ENCODE measurements around the gene ZNF432. TPM values are rescaled to one million over a fixed set of nuclear protein-coding genes. Genes with fewer than 3 reads are reported as not detected.
A peak's percentile ranks its signal among the peaks of the same experiment; 100 is the strongest.
"Not testable (repeated sequence)": the region's sequence is repeated elsewhere in the genome, so short reads cannot be mapped to it uniquely, and the experiment has no call there.

The ZNF432 gene
- total RNA-seq, result 10 to 100 TPM; 13.7 to 14.9 TPM

GRCh38 chr19:52048555-52049501, at the start of gene ZNF432:
TSS of gene ZNF432 (minus strand) at chr19:52048838. CDS start at chr19:52046868, 1,970 bp downstream.
- peaks cover 53% of the 10 kb centered on the region for H3K9me3 Mint-ChIP-seq

DNA sequence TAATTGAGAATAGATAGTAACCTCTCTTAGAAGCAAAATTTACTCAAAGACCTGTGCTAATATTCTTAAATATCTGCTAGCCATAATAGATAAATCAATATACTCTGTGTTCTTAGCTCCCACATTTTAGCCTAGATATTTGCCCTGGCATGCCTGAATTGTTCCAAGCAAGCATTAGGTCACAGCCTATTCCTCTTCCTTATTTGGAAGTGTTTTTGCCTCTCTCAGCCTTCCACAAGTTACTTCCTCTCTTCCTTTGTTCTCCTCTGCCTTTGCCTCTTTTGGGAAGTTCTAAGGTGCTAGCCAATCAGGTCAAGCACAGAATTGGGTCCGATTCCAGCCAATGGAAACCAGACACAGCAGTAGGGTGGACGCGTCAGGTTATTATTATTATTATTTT, 47.8 kb upstream of the ZNF432 start:
- Mint-ChIP-seq H3K27ac (peak overlapping the region; percentile 20), H3K4me3 (peak overlapping the region; percentile 2), H3K9me3 (peaks cover 53% of the 10 kb centered on the region), H3K36me3 (peaks cover 52% of the 10 kb centered on the region)
- DNase-seq, H3K4me1 Mint-ChIP-seq, H3K27me3 Mint-ChIP-seq: not testable (repeated sequence)

More at GRCh38 chr19:52048555-52049501, at the start of gene ZNF432:
- Mint-ChIP-seq H3K27me3 (peaks cover 6% of the 10 kb centered on the region), H3K4me1 (peaks cover 19% of the 10 kb centered on the region), H3K27ac (peak within 1 kb of the TSS; percentile 100), H3K4me3 (peak within 1 kb of the TSS; percentile 99), H3K36me3 (peaks cover 90% of the 10 kb centered on the region)
- peak; percentile 81 for DNase-seq

GRCh38 chr19:52095172-52096014, 46.8 kb upstream of the ZNF432 start, which contains the start of gene ZNF841:
TSS of gene ZNF841 (minus strand) at chr19:52095765. CDS start at chr19:52084801, 10,964 bp downstream.
- peak within 1 kb of the TSS; percentile 84 for H3K4me3 Mint-ChIP-seq
- peak within 1 kb of the TSS; percentile 93 for H3K27ac Mint-ChIP-seq
- H3K36me3 Mint-ChIP-seq, result peaks cover 62% of the 10 kb centered on the region
- peak; percentile 93 for DNase-seq
- peaks cover 61% of the 10 kb centered on the region for H3K9me3 Mint-ChIP-seq
- no peaks in the 10 kb centered on the region for H3K27me3 Mint-ChIP-seq
- H3K4me1 Mint-ChIP-seq, result peaks cover 10% of the 10 kb centered on the region

DNA sequence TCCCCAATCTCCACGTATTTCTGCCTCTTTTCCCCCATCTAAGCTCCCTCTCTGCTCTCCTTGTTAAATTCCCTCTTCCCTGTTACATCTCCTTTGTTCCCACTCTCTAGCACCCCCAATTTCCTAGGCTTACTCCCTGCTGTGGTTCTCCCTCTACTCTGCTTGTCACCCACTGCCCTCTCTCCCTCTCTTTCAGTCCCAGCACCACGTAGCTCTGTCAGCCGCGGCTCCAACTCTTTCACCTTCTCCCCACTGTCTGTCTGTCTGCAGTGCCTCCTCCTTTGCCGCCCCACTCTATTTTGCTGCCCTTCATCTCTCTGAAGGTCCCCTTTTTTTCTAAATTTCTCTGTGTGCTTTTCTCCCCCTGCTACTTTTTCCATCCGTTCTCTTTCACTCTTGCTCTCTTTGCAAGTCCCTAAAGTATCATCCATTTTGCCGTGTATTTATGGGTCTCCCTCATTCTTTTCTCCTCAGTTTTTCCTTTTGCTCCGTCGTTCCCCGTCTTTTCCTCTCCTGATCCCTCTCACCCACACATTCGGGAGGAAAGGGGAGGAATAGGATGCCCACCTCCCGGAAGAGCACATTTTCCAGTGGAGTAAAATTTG, 46.0 kb upstream of the ZNF432 start:
- H3K27me3 Mint-ChIP-seq, result no peaks in the 10 kb centered on the region
- H3K4me1 Mint-ChIP-seq, result peaks cover 10% of the 10 kb centered on the region
- peaks cover 68% of the 10 kb centered on the region for H3K36me3 Mint-ChIP-seq
- peak overlapping the region; percentile 93 for H3K27ac Mint-ChIP-seq
- peak overlapping the region; percentile 84 for H3K4me3 Mint-ChIP-seq
- H3K9me3 Mint-ChIP-seq, result peaks cover 63% of the 10 kb centered on the region
- DNase-seq, result no peak

DNA sequence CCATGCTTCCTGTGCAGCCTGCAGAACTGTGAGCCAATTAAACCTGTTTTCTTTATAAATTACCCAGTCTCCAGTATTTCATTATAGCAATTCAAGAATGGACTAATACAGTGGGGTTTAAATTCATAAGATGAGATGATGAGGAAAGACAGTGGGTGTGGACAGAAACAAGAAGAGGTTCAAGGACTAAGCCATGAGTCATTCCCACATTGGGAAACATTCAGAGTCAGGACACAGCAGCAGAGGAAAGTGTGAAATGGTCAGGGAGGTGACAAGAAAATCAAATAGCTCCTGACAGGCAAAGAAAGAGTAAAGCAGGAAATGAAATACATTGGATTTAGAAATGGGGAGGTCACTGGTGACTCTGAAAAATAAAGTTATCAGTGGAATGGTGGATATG, 37.8 kb upstream of the ZNF432 start:
- H3K4me1 Mint-ChIP-seq, result no peaks in the 10 kb centered on the region
- H3K27ac Mint-ChIP-seq, result no peak overlapping the region
- no peak for DNase-seq
- no peaks in the 10 kb centered on the region for H3K27me3 Mint-ChIP-seq
- H3K4me3 Mint-ChIP-seq, result no peak overlapping the region
- H3K36me3 Mint-ChIP-seq, result peaks cover 97% of the 10 kb centered on the region
- peaks cover 75% of the 10 kb centered on the region for H3K9me3 Mint-ChIP-seq

- DNase-seq, result no peak
- H3K27me3 Mint-ChIP-seq, result no peaks in the 10 kb centered on the region
- peaks cover 98% of the 10 kb centered on the region for H3K36me3 Mint-ChIP-seq
- no peak overlapping the region for H3K4me3 Mint-ChIP-seq
- no peaks in the 10 kb centered on the region for H3K4me1 Mint-ChIP-seq
- no peak overlapping the region for H3K27ac Mint-ChIP-seq
- H3K9me3 Mint-ChIP-seq, result peaks cover 72% of the 10 kb centered on the region
Observed at GRCh38 chr19:52070496-52070895, 21.9 kb upstream of the ZNF432 start.

GRCh38 chr19:52069653-52070052, 21.0 kb upstream of the ZNF432 start:
- no peak for DNase-seq
- no peak overlapping the region for H3K4me3 Mint-ChIP-seq
- H3K9me3 Mint-ChIP-seq, result peaks cover 70% of the 10 kb centered on the region
- H3K27ac Mint-ChIP-seq, result no peak overlapping the region
- no peaks in the 10 kb centered on the region for H3K4me1 Mint-ChIP-seq
- no peaks in the 10 kb centered on the region for H3K27me3 Mint-ChIP-seq
- H3K36me3 Mint-ChIP-seq, result peaks cover 98% of the 10 kb centered on the region

DNA sequence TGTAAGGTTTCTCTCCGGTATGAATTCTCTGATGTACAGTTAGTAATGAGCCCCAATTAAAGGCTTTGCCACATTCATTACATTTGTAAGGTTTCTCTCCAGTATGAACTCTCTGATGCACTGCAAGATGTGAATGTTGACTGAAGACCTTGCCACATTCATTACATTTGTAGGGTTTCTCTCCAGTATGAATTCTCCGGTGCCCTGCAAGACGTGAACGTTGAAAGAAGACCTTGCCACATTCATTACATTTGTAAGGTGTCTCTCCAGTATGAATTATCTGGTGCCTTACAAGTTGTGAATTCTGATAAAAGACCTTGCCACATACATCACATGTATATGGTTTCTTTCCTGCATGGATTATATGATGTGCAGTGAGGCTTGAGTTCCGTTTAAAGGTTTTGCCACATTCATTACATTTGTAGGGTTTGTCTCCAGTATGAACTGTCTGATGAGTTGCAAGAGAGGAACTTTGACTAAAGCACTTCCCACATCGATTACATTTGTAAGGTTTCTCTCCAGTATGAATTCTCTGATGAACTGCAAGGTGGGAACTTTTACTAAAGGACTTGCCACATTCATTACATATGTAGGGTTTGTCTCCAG, 17.7 kb upstream of the ZNF432 start:
- Mint-ChIP-seq H3K4me3 (no peak overlapping the region), H3K4me1 (no peaks in the 10 kb centered on the region), H3K36me3 (peaks cover 95% of the 10 kb centered on the region), H3K27ac (no peak overlapping the region), H3K27me3 (no peaks in the 10 kb centered on the region), H3K9me3 (peaks cover 68% of the 10 kb centered on the region)
- DNase-seq, result no peak

DNA sequence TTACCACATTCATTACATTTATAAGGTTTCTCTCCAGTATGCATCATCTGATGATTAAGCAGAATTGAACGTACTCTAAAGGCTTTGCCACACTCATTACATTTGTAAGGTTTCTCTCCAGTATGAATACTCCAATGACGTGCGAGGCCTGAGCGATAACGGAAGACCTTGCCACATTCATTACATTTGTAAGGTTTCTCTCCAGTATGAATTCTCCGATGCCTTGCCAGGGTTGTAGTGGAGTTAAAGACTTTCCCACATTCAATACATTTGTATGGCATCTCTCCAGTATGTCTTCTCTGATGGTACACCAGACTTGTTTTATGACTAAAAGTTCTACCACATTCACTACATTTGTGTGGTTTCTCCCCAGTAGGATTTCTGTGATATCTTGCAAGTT, 16.8 kb upstream of the ZNF432 start:
- DNase-seq, result no peak
- Mint-ChIP-seq H3K27ac (no peak overlapping the region), H3K4me3 (no peak overlapping the region), H3K4me1 (no peaks in the 10 kb centered on the region), H3K36me3 (peaks cover 95% of the 10 kb centered on the region), H3K9me3 (peaks cover 67% of the 10 kb centered on the region), H3K27me3 (no peaks in the 10 kb centered on the region)

GRCh38 chr19:52056480-52056879, 7.8 kb upstream of the ZNF432 start:
- not testable (repeated sequence) for H3K27ac Mint-ChIP-seq, H3K27me3 Mint-ChIP-seq, H3K4me1 Mint-ChIP-seq, H3K4me3 Mint-ChIP-seq, DNase-seq
- Mint-ChIP-seq H3K9me3 (peaks cover 72% of the 10 kb centered on the region), H3K36me3 (peaks cover 89% of the 10 kb centered on the region)

DNA sequence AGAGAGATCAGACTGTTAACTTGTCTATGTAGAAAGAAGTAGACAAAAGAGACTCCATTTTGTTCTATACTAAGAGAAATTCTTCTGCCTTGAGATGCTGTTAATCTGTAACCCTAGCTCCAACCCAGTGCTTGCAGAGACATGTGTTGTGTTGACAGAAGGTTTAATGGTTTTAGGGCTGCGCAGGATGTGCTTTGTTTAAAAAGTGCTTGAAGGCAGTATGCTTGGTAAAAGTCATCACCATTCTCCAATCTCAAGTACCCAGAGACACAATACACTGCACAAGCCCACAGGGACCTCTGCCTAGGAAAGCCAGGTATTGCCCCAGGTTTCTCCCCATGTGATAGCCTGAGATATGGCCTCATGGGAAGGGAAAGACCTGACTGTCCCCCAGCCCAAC, 3.1 kb upstream of the ZNF432 start:
- not testable (repeated sequence) for H3K27me3 Mint-ChIP-seq, DNase-seq, H3K4me3 Mint-ChIP-seq, H3K27ac Mint-ChIP-seq
- Mint-ChIP-seq H3K36me3 (peaks cover 88% of the 10 kb centered on the region), H3K9me3 (peaks cover 59% of the 10 kb centered on the region), H3K4me1 (peaks cover 18% of the 10 kb centered on the region)

GRCh38 chr19:52039169-52039568, 9.5 kb downstream of the ZNF432 start:
- Mint-ChIP-seq H3K4me1 (no peaks in the 10 kb centered on the region), H3K4me3 (no peak overlapping the region), H3K27me3 (no peaks in the 10 kb centered on the region), H3K27ac (no peak overlapping the region), H3K36me3 (peaks cover 95% of the 10 kb centered on the region), H3K9me3 (peaks cover 57% of the 10 kb centered on the region)
- no peak for DNase-seq

DNA sequence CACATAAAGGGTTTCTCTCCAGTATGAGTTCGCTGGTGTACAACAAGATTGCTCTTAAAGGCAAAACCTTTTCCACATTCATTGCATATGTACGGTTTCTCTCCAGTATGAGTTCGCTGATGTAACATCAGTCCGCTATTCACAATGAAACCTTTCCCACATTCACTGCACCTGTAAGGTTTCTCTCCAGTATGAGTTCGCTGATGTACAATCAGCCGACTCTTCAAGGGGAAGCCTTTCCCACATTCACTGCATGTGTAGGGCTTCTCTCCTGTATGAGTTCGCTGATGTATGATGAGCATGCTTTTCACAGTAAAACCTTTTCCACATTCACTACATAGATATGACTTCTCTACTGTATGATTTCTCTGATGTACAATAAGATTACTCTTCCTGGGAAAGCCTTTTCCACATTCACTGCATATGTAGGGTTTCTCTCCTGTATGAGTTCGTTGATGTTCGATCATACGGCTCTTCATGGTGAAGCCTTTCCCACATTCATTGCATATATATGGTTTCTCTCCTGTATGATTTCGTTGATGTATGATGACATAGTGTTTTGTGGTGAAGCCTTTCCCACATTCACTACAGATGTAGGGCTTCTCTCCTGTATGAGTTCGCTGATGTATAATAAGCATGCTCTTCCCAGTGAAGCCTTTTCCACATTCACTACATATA, 14.4 kb downstream of the ZNF432 start:
- peaks cover 88% of the 10 kb centered on the region for H3K36me3 Mint-ChIP-seq
- no peak overlapping the region for H3K27ac Mint-ChIP-seq
- no peaks in the 10 kb centered on the region for H3K27me3 Mint-ChIP-seq
- no peak for DNase-seq
- H3K4me3 Mint-ChIP-seq, result no peak overlapping the region
- no peaks in the 10 kb centered on the region for H3K4me1 Mint-ChIP-seq
- H3K9me3 Mint-ChIP-seq, result peaks cover 54% of the 10 kb centered on the region

DNA sequence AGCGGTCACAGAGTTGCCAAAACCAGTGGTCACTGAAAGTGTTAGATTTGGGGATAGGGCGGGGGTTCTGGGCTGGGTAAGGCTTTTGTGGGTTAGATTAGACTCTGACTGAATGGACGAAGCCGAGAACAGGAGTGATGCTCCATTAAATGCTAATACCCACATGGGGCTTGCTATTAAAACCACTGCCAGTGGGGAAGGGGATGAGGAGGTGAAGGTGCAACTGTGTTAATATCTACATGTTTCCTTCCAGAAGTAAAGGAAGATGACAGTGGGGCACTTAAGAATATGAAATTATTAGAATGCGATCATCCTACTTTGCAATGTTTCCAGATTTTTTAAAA, 19.9 kb downstream of the ZNF432 start:
- peaks cover 83% of the 10 kb centered on the region for H3K36me3 Mint-ChIP-seq
- H3K4me1 Mint-ChIP-seq, result peaks cover 10% of the 10 kb centered on the region
- peak overlapping the region; percentile 91 for H3K27ac Mint-ChIP-seq
- H3K9me3 Mint-ChIP-seq, result peaks cover 50% of the 10 kb centered on the region
- DNase-seq, result no peak
- H3K4me3 Mint-ChIP-seq, result peak overlapping the region; percentile 95
- H3K27me3 Mint-ChIP-seq, result no peaks in the 10 kb centered on the region
